GM19351 (cell line): Measurements from ENCODE around the gene IL1RL1.

Experiments used
- ATAC-seq: cut with Tn5 transposase; IDR thresholded peaks from one replicate; pipeline ENCODE4 v1.9.1; 2021; ENCODE audit warnings: mild to moderate bottlenecking, moderate library complexity; ENCODE audit not compliant: unreplicated experiment

IL1RL1 gene

GRCh38 chr2:102334486-102334885 lies 23.1 kb downstream of the IL1RL1 start:
- no peak for ATAC-seq

- no peak for ATAC-seq
Measured at GRCh38 chr2:102335871-102336366, 24.6 kb downstream of the IL1RL1 start.

- ATAC-seq: no peak
Measured at GRCh38 chr2:102336502-102336945, 25.2 kb downstream of the IL1RL1 start.

DNA sequence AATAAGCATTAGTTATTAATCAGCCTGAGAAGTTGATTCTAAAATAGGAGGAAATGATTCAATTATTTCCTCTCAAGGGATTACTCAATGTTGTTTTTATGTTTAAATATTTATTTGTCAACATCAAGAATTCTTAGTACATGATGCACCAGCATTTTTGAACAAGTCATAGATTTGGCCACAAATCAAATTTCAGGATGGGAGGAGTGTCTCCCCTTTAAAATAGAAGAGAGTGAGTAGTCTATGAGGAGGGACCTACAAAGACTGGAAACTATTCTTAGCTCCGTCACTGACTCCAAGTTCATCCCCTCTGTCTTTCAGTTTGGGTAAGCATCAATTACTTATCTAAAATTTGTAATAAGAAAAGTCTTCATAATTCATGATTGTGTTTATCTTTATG lies 25.6 kb downstream of the IL1RL1 start:
- ATAC-seq: no peak

- no peak for ATAC-seq
Measured at GRCh38 chr2:102337481-102338386, 26.4 kb downstream of the IL1RL1 start.

- no peak for ATAC-seq
Measured at GRCh38 chr2:102340778-102341177, 29.4 kb downstream of the IL1RL1 start.

DNA sequence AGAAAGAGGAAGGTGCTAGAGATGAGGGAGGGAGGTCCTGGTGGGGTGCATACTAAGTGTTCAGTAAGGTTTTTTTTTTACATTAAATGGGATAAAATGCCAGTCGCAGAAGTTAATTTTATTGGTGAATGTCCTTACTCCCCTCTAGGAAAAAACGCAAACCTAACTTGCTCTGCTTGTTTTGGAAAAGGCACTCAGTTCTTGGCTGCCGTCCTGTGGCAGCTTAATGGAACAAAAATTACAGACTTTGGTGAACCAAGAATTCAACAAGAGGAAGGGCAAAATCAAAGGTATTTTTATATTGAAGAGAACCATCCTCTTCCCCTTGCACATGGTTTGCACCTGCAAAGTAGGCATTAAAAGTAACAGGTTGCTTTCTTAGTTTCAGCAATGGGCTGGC lies 31.5 kb downstream of the IL1RL1 start:
- no peak for ATAC-seq

DNA sequence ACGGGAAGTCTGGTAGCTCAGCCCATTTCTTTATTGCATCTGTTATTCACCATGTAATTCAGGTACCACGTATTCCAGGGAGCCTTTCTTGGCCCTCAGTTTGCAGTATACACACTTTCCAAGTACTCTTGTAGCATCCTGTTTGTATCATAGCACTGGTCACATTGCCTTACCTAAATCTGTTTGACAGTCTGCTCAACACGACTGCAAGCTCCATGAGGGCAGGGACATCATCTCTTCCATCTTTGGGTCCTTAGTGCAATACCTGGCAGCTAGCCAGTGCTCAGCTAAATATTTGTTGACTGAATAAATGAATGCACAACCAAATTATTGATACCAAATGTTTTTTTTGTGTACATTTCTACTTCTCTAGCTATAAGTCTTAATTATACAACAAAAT lies 33.0 kb downstream of the IL1RL1 start:
- ATAC-seq: no peak

DNA sequence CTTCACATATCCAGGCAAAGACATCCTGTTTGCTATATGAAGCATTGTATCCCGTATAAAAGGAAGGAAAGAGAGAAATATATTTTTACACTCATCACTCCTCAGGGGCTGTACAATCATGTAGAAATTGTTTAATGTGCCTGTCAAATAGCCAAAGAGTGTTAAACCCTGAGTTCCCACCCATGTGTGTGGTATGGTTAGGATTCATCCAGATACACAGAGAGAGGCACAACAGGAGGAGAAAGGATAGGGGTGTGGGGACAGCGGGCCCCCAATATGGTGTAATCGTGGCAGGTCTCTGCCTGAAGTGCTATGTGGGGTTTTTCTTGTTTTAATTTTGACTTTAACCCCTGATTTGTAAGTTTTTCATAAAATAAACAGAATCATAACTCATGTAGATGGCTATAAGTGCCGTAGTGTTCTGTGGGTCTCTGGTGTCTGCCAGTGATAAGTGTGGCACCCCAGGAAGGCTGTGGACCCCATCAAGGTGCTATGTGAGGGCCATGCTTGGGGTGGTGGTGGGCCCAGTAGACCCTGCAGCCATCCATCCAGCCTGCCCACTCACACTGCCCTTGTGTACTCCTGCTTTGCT lies 34.1 kb downstream of the IL1RL1 start:
- no peak for ATAC-seq

DNA sequence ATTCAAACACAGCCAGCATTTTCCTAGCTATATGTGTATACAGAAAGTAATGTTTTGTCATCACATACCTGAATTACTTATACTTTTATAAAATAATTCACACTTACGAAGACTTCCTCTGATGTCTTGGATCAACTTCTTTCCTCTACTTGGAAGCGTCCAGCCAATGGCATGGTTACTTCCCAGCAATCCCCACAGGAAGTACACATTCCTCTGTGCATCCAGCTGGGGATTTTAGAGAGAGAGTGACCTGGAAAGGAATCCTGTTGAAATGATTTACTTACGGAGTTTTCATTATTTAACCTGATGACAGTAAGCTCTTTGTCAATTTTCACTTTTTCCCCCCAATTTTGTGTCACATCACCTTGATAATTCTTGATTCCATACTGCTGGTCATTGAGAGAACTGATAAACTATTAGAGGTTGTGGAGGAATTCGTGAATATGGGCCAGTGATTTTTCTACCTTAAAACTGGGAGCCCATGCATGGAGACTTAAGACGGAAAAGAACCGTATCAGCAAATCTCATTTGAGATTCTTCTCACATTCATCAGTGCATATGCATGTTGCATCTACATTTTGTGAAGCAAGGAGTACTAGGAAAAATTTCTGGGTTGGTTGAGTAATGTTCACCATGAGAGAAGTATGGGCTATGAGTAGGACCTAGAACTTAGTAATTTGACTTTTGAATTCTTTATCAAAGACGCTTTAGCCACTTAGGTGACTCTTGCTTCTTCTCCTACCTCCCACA lies 35.2 kb downstream of the IL1RL1 start:
- no peak for ATAC-seq

DNA sequence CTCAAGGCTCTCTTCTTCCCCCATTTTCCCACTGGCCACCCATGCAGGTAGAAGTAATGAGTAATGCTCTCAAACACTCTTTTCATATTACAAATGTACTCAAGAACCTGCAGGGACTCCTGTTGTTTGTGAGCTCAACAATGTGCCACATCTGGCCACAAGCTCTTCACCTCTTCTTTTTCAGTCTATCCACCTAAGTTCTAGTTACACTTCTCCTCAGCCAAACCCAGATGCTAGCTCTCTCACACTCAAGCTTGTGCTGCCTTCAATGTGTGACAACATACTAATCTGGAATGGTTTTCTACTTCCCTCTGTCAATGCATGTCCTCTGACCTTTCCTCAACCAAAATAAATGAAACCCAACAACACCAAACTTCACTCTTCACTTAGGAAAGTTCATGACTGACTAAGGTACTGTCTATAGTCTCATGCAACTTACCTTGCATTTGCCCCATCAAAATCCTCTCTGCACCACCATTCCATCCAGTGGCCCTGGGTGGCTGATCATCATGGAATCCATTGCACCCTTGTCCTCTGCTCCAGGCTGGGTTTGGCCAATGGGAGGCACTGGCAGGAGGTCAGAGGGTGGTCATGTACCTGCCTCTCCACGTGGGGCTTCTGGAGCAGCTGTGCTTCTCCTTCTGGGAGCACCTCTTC lies 38.9 kb downstream of the IL1RL1 start:
- ATAC-seq: no peak

DNA sequence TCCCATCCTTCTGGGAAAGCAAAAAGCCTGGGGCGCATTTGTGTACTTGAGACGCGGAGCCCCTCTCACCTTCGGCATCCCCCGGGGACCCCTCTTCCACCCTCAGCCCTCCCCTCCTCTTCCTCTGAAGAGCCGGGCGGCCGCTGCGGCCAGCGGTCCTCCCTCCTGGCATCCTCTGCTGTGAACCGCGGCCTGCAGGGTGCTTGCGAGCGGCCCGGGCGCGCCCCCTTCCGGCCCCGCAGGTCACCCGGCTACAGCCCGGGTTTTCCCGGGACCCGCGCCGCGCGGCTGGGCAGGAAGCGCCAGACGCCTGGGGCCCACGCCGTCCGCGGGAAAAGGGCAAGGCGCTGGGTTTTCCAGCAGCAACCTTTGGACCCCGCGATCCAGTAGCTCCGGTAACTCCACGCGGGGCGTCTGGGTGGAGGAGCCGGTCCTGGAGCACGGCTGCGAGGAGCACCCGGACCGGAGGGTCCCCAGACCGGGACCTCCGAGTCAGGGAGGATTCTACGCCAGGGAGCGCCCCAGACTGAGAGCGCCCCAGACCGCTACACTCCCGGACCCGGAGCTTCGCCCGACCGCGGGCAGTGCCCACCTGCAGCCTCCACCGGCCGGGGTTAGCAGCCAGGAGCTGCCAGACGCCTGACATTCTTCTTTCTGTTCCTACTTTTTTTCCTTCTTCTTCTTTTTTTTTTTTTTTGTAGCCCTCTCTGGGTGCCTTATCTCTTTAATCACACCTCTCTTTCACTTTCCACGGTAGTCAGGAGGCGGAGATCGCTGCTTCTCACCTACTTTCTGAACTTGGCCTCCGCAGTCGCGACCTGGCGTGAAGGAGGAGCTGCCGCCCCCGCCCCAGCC lies 44.4 kb downstream of the IL1RL1 start, which contains the start of gene IL18R1:
IL18R1 (plus strand) TSS at position 271 of the 855 bp plus-strand sequence. CDS start 6,865 bp downstream, outside the sequence.
- peak; percentile 87 for ATAC-seq

- ATAC-seq: no peak
Measured at GRCh38 chr2:102356381-102356712, 45.0 kb downstream of the IL1RL1 start.

DNA sequence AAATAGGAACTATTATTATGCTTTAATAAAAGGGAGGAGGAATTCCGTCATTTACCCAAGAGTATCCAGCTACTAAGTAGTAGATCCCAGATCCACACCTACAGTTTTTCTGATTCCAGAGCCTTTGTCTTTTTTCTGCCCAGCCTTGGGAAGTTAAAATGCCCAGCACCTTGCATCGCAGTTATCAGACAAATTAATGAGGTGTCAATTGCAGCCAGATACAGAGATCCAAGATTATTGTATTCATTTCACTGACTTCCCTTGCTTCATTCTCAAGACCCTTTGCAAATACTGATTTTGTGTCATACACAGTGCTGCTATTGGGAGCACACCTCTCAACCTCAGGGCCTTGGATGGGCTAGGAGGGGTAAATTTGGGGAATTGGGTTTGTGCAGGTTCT lies 45.4 kb downstream of the IL1RL1 start:
- ATAC-seq: no peak

- peak; percentile 32 for ATAC-seq
Measured at GRCh38 chr2:102357937-102358336, 46.6 kb downstream of the IL1RL1 start.

GRCh38 chr2:102358496-102358895 lies 47.1 kb downstream of the IL1RL1 start:
- ATAC-seq: no peak

DNA sequence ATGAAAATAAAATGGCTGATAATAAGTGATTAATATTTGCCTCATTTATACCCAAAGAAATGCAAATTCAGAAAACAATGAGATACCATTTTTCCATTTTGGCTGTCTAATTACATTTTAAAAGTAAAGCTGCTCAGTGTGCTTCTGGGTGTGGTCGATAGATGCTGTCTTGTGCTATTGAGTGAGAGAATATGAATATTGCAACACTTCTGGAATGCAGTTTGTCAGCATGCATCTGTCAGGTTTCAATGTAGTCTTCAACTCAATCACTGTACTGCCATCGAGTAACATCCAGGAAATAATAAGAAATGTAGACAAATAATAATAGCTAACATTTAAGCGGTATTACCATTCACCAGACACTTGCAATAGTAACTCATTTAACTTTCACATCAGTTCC lies 48.2 kb downstream of the IL1RL1 start:
- ATAC-seq: no peak

DNA sequence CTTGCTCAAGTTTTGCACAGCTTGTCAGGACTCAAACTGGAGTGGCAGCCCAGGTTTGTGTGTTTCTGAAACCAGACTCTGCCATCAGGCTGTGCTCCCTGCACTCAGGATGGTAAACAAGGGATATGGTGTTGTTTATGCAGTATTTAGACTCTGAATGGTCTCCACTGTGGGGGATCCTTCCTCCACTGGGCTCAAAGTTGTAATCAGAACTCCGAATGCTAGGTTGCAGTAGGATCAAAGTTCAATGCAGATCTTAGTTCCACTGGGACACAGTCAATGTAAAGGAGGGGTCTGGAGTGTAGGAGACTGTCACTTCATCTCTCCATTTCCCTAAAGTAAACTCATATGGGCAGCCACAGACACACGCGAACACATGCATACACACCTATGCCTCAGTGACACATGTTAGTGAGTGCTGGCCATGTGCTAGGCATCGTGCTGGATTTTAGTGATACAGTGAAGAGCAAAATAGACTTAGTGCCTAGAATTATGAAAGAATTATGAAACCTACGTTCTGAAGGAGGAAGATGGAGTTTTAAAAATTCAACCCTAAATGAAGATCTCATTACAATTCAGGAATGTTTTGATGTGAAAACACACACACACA lies 50.4 kb downstream of the IL1RL1 start:
- ATAC-seq: no peak

GRCh38 chr2:102365763-102366162 lies 54.4 kb downstream of the IL1RL1 start:
- no peak for ATAC-seq
